Transverse colon (tissue), 4 donors: Measurements from ENCODE around the gene GPR18. TPM values are rescaled to one million over a fixed set of nuclear protein-coding genes. Genes with fewer than 3 reads are reported as not detected.

ENCODE experiments used
- DNase-seq: peaks from one replicate; pipeline ENCODE4 v3.0.0-alpha.2; 2019
- H3K27ac ChIP-seq, 4 donors: fragments of 200-600 bp; sonication (generic); 2 replicates each; pipeline ENCODE4 v1.5.1; 2016 to 2018; ENCODE audit warnings: inconsistent platforms in 4 of 4
- H3K27me3 ChIP-seq: fragments of 200-600 bp; sonication (generic); 2 replicates; pipeline ENCODE4 v1.5.1; 2017; ENCODE audit warnings: inconsistent platforms
- H3K36me3 ChIP-seq, 4 donors: fragments of 200-600 bp; sonication (generic); 2 replicates each; pipeline ENCODE4 v1.5.1; 2017 to 2019; ENCODE audit warnings: inconsistent platforms in 4 of 4
- H3K4me1 ChIP-seq, 4 donors: fragments of 200-600 bp; sonication (generic); 2 replicates each; pipeline ENCODE4 v1.5.1; 2017 to 2020; ENCODE audit warnings: inconsistent platforms in 4 of 4
- H3K4me3 ChIP-seq, 4 donors: fragments of 200-600 bp; sonication (generic); 1 replicate in 1 of 4; 2 replicates in 3 of 4; pipeline versions ENCODE4 v1.5.1 to v1.6.1; 2017 to 2019; ENCODE audit warnings: inconsistent platforms in 4 of 4
- H3K9me3 ChIP-seq, 2 donors: fragments of 200-600 bp; sonication (generic); 2 replicates each; pipeline ENCODE4 v1.5.1; 2017 to 2019; ENCODE audit warnings: inconsistent platforms in 2 of 2
- CTCF ChIP-seq, 5 experiments: fragments of 200-600 bp in 3 of 5; fragments of 450-650 bp in 2 of 5; sonication (generic) in 3 of 5; IDR thresholded peaks; 1 replicate in 2 of 5; 2 replicates in 3 of 5; pipeline ENCODE4 v1.5.1; 2016 to 2017; ENCODE audit warnings: antibody characterized with exemption in 5 of 5, inconsistent platforms in 3 of 5, mild to moderate bottlenecking in 2 of 5, moderate library complexity in 1 of 5
- EP300 ChIP-seq: sonication (generic); formaldehyde crosslinking; IDR thresholded peaks from one replicate; pipeline ENCODE4 v1.6.1; 2017; ENCODE audit warnings: antibody characterized with exemption, low read depth
- POLR2A ChIP-seq: fragments of 450-650 bp; IDR thresholded peaks from one replicate; pipeline ENCODE4 v1.6.1; 2016; ENCODE audit warnings: antibody characterized with exemption, mild to moderate bottlenecking, moderate library complexity
- POLR2AphosphoS5 ChIP-seq, 3 donors: sonication (generic); formaldehyde crosslinking; IDR thresholded peaks; one replicate each; pipeline ENCODE4 v1.6.1; 2016; ENCODE audit warnings: antibody characterized with exemption in 3 of 3
- WGBS, 2 donors: methylation state at CpG; one replicate each; pipeline ENCODE4 v1.1.5; 2018; ENCODE audit warnings: low coverage in 1 of 2; 5-methylcytosine and 5-hydroxymethylcytosine counted together
- in situ Hi-C, 4 donors: fragments of 200-750 bp; cut with MboI; loops; one replicate each; pipeline versions ENCODE4 v1.15.0 to v1.15.1; 2017; ENCODE audit warnings: low sequenced_read_pairs in 3 of 4, low pct_ligation_motif_present in 1 of 4, low pct_unique_long_range_greater_than_20kb in 1 of 4
- intact Hi-C: fragments of 100-400 bp; cut with DNase I; formaldehyde crosslinking; loops from one replicate; pipeline ENCODE4 v1.15.1; 2023; ENCODE audit warnings: low total_unique reads
- total RNA-seq, 4 donors: library from RNA; depleted of rRNA; stranded (reverse); fragments of >200 nt; gene quantifications; one replicate each; pipeline ENCODE4 v1.1.0, GENCODE V29; 2016

The GPR18 gene
- total RNA-seq, 4 donors from 2014 or later: 0.41 to 0.48 TPM; not detected in 2

GRCh38 chr13:99299920-99300341, 41.8 kb upstream of the GPR18 start:
- no peak for DNase-seq
- H3K9me3 ChIP-seq: no peaks in the 10 kb centered on the region
- 75% methylated on average over 4 of the region's 4 CpGs; no CpG with 5 or more reads in 1 of the 2 donors for WGBS, 2 donors
- in situ Hi-C loops (no loop called here), intact Hi-C loops (loop anchor here (2.0 kb wide), 1 partner anchor 21 kb away; no protein-coding TSS in a partner anchor)
- TF ChIP-seq POLR2AphosphoS5 (IDR thresholded peaks at IDR 0.05) (no peak), POLR2A (no peak)
- H3K36me3 ChIP-seq: no peaks in the 10 kb centered on the region
- H3K4me3 ChIP-seq: no peak overlapping the region
- peak overlapping the region in 3 of 4 donors; percentile 0 to 60 (median 32) for H3K27ac ChIP-seq
- H3K4me1 ChIP-seq: peaks cover 0 to 32% (median 0%) of the 10 kb centered on the region in 4 donors
- no peaks in the 10 kb centered on the region for H3K27me3 ChIP-seq

- TF ChIP-seq EP300: no peak
- no peak for TF ChIP-seq CTCF (IDR thresholded peaks at IDR 0.05)
- TF ChIP-seq POLR2AphosphoS5 (IDR thresholded peaks at IDR 0.05): no peak
- TF ChIP-seq POLR2A: no peak
- Histone ChIP-seq H3K36me3 (no peaks in the 10 kb centered on the region), H3K27me3 (no peaks in the 10 kb centered on the region), H3K9me3 (no peaks in the 10 kb centered on the region), H3K4me3 (no peak overlapping the region), H3K27ac (peak overlapping the region in 3 of 4 donors; percentile 3 to 60 (median 17)), H3K4me1 (peaks cover 0 to 37% (median under 1%) of the 10 kb centered on the region in 4 donors)
- WGBS, 2 donors: 70 to 75% methylated on average over 4 of the region's 4 CpGs
- DNase-seq: no peak
- intact Hi-C loops (no loop called here), in situ Hi-C loops (no loop called here)
Observed at GRCh38 chr13:99299256-99299919, 41.2 kb upstream of the GPR18 start.

- H3K27ac ChIP-seq: peak overlapping the region in 2 of 4 donors; percentile 27 to 33
- WGBS, 2 donors: 74 to 83% methylated on average over 2 of the region's 2 CpGs
Observed at GRCh38 chr13:99298056-99298455, 39.9 kb upstream of the GPR18 start.

GRCh38 chr13:99297331-99297730, 39.2 kb upstream of the GPR18 start:
- intact Hi-C loops (no loop called here), in situ Hi-C loops (no loop called here)
- no peaks in the 10 kb centered on the region for H3K9me3 ChIP-seq
- DNase-seq: no peak
- H3K4me1 ChIP-seq: peaks cover 0 to 49% (median 8%) of the 10 kb centered on the region in 4 donors
- no peak overlapping the region for H3K4me3 ChIP-seq
- H3K36me3 ChIP-seq: no peaks in the 10 kb centered on the region
- TF ChIP-seq CTCF (IDR thresholded peaks at IDR 0.05) (no peak), POLR2A (no peak), POLR2AphosphoS5 (IDR thresholded peaks at IDR 0.05) (no peak), EP300 (no peak)
- no peaks in the 10 kb centered on the region for H3K27me3 ChIP-seq
- H3K27ac ChIP-seq: peak overlapping the region; percentile 11 to 33 (median 22)

More at GRCh38 chr13:99298056-99298455, 39.9 kb upstream of the GPR18 start:
- H3K36me3 ChIP-seq: no peaks in the 10 kb centered on the region
- intact Hi-C loops: no loop called here
- no peak for DNase-seq
- H3K9me3 ChIP-seq: no peaks in the 10 kb centered on the region
- H3K27me3 ChIP-seq: no peaks in the 10 kb centered on the region
- in situ Hi-C loops: no loop called here
- no peak overlapping the region for H3K4me3 ChIP-seq
- TF ChIP-seq POLR2AphosphoS5 (IDR thresholded peaks at IDR 0.05): no peak
- no peak for TF ChIP-seq POLR2A
- no peak for TF ChIP-seq EP300
- no peak for TF ChIP-seq CTCF (IDR thresholded peaks at IDR 0.05)
- H3K4me1 ChIP-seq: peaks cover 0 to 49% (median 8%) of the 10 kb centered on the region in 4 donors
